Type B pancreatic cell (in vitro differentiated cells): ENCODE measurements around the gene POLRMT. TPM values are rescaled to one million over a fixed set of nuclear protein-coding genes. Genes with fewer than 3 reads are reported as not detected.

Experiments used
- DNase-seq: peaks from one replicate; pipeline ENCODE4 v3.0.0; 2021; ENCODE audit warnings: mixed read lengths; ENCODE audit not compliant: unreplicated experiment; ENCODE audit errors: extremely low spot score
- H3K27ac Mint-ChIP-seq: 2 replicates; pipeline ENCODE4 v1.8.0; 2021; ENCODE audit warnings: mild to moderate bottlenecking, mixed read lengths
- H3K27me3 Mint-ChIP-seq: 2 replicates; pipeline ENCODE4 v1.8.0; 2021; ENCODE audit warnings: mixed read lengths
- H3K36me3 Mint-ChIP-seq: 2 replicates; pipeline ENCODE4 v1.8.0; 2021; ENCODE audit warnings: mixed read lengths
- H3K4me1 Mint-ChIP-seq: one replicate; pipeline ENCODE4 v1.8.0; 2021; ENCODE audit warnings: mixed read lengths; ENCODE audit not compliant: unreplicated experiment
- H3K4me3 Mint-ChIP-seq: 2 replicates; pipeline ENCODE4 v1.8.0; 2021; ENCODE audit warnings: mild to moderate bottlenecking, mixed read lengths
- H3K9me3 Mint-ChIP-seq: 2 replicates; pipeline ENCODE4 v1.8.0; 2021; ENCODE audit warnings: mixed read lengths
- CTCF ChIP-seq: fragments of 200-600 bp; sonication (generic); conservative IDR thresholded peaks from 2 replicates; pipeline ENCODE4 v1.5.0; 2021; ENCODE audit warnings: antibody characterized with exemption, mild to moderate bottlenecking
- total RNA-seq: library from RNA; stranded (reverse); gene quantifications from 2 replicates; pipeline ENCODE4 v1.2.1, GENCODE V29; 2021; ENCODE audit warnings: low replicate concordance

The POLRMT gene
- total RNA-seq, 1 donor from 2014 or later: 59.8 TPM

GRCh38 chr19:640606-641189, 7.4 kb upstream of the POLRMT start:
- peaks cover 4% of the 10 kb centered on the region for H3K4me1 Mint-ChIP-seq
- H3K27me3 Mint-ChIP-seq: peaks cover 4% of the 10 kb centered on the region
- no peaks in the 10 kb centered on the region for H3K36me3 Mint-ChIP-seq
- no peak overlapping the region for H3K27ac Mint-ChIP-seq
- TF ChIP-seq CTCF: no peak
- H3K9me3 Mint-ChIP-seq: no peaks in the 10 kb centered on the region
- no peak overlapping the region for H3K4me3 Mint-ChIP-seq
- no peak for DNase-seq

GRCh38 chr19:640161-640558, 6.8 kb upstream of the POLRMT start:
- H3K36me3 Mint-ChIP-seq: no peaks in the 10 kb centered on the region
- H3K27ac Mint-ChIP-seq: no peak overlapping the region
- no peak overlapping the region for H3K4me3 Mint-ChIP-seq
- H3K9me3 Mint-ChIP-seq: no peaks in the 10 kb centered on the region
- no peak for TF ChIP-seq CTCF
- DNase-seq: no peak
- peaks cover 4% of the 10 kb centered on the region for H3K27me3 Mint-ChIP-seq
- peaks cover 4% of the 10 kb centered on the region for H3K4me1 Mint-ChIP-seq

GRCh38 chr19:639253-640160, 6.2 kb upstream of the POLRMT start, which contains the start of gene FGF22:
TSS of gene FGF22 (plus strand) at chr19:639879. CDS start at chr19:639926, 47 bp downstream.
- H3K9me3 Mint-ChIP-seq: no peaks in the 10 kb centered on the region
- H3K27ac Mint-ChIP-seq: peak within 1 kb of the TSS; percentile 50
- DNase-seq: peak; percentile 92

GRCh38 chr19:638906-639252, 5.5 kb upstream of the POLRMT start:
- TF ChIP-seq CTCF: no peak
- H3K9me3 Mint-ChIP-seq: no peaks in the 10 kb centered on the region
- H3K27me3 Mint-ChIP-seq: peaks cover 4% of the 10 kb centered on the region
- DNase-seq: no peak
- no peaks in the 10 kb centered on the region for H3K36me3 Mint-ChIP-seq
- no peak overlapping the region for H3K27ac Mint-ChIP-seq
- H3K4me1 Mint-ChIP-seq: peaks cover 4% of the 10 kb centered on the region
- H3K4me3 Mint-ChIP-seq: peak overlapping the region; percentile 83

More at GRCh38 chr19:639253-640160, 6.2 kb upstream of the POLRMT start, which contains the start of gene FGF22:
- Mint-ChIP-seq H3K4me1 (peaks cover 4% of the 10 kb centered on the region), H3K27me3 (peaks cover 4% of the 10 kb centered on the region), H3K4me3 (peak within 1 kb of the TSS; percentile 83), H3K36me3 (no peaks in the 10 kb centered on the region)
- TF ChIP-seq CTCF: no peak

- no peaks in the 10 kb centered on the region for H3K36me3 Mint-ChIP-seq
Measured at GRCh38 chr19:634975-635652, 1.8 kb upstream of the POLRMT start.

More at GRCh38 chr19:634975-635652, 1.8 kb upstream of the POLRMT start:
- TF ChIP-seq CTCF: no peak
- Mint-ChIP-seq H3K27ac (no peak overlapping the region), H3K27me3 (peaks cover 4% of the 10 kb centered on the region), H3K4me1 (peaks cover 4% of the 10 kb centered on the region), H3K4me3 (no peak overlapping the region), H3K9me3 (no peaks in the 10 kb centered on the region)
- no peak for DNase-seq
